ENCODE measurements around the gene CELF5.
"Not testable (repeated sequence)": the region's sequence is repeated elsewhere in the genome, so short reads cannot be mapped to it uniquely, and the experiment has no call there.

The CELF5 gene

DNA sequence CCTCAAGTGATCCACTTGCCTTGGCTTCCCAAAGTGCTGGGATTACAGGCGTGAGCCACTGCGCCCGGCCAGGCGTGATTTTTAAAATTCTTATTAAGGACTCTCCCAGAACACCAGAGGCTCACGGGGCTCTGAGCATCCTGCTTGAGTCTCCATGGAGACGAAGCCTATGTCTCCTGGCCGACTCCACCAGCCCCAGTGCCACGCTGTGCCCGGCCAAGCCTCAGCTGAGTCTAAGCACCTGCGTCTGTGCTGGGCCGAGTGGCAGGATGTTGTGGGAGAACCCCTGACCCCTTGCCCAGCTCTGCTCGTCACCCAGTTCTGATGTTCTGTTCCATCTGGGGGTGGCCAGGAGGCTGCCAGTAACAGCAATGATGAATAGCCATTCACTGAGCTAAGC lies 3.9 kb upstream of the CELF5 start:
- H3K36me3 ChIP-seq (ENCODE audit: control insufficient read depth in 2 of 2, insufficient read depth in 1 of 2, low read length in 2 of 2): peaks cover 0 to 3% of the 10 kb centered on the region in 2 experiments; a peak in 2 of 3 replicates

DNA sequence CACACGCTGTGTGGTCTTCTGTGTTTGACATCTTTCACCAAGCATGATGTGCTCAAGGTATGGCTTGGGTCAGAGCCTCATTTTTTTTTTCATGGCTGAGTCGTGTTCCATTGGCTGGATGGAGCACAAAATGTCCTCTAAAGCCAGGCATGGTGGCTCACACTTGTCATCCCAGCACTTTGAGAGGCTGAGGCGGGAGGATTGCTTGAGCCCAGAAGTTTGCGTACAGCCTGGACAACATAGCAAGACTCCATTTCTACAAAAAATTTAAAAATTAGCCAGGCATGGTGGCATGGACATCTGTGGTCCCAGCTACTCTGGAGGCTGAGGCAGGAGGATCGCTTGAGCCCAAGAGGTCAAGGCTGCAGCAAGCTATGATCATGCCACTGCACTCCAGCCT lies 2.9 kb upstream of the CELF5 start:
- H3K4me1 ChIP-seq (ENCODE audit: control insufficient read depth, insufficient read depth, low read length); H3K27ac ChIP-seq (ENCODE audit: extremely low read depth, low read depth, low read length); H3K9me3 ChIP-seq (ENCODE audit: control insufficient read depth, insufficient read depth, low read depth, low read length); H3K36me3 ChIP-seq (ENCODE audit: control insufficient read depth in 2 of 2, insufficient read depth in 1 of 2, low read length in 2 of 2); H3K4me3 ChIP-seq (ENCODE audit: low read depth, low read length); POLR2A ChIA-PET: not testable (repeated sequence)
- TF ChIP-seq ZNF121 (tag by site-specific recombination; IDR thresholded peaks at IDR 0.05) (peak; percentile 63; the same call in 1 of the 2 replicates), ZNF146 (tag by site-specific recombination; IDR thresholded peaks at IDR 0.05) (peak; percentile 20; the same call in 1 of the 2 replicates)
- CTCF ChIA-PET: interaction anchor here (0.6 to 0.7 kb wide), 2 partner anchors 58 to 83 kb away, joined by 3 read pairs; no protein-coding TSS in a partner anchor

More for the DNA sequence above, 3.9 kb upstream of the CELF5 start:
- CTCF ChIA-PET: no interaction called here
- TF ChIP-seq, protein P1, sequence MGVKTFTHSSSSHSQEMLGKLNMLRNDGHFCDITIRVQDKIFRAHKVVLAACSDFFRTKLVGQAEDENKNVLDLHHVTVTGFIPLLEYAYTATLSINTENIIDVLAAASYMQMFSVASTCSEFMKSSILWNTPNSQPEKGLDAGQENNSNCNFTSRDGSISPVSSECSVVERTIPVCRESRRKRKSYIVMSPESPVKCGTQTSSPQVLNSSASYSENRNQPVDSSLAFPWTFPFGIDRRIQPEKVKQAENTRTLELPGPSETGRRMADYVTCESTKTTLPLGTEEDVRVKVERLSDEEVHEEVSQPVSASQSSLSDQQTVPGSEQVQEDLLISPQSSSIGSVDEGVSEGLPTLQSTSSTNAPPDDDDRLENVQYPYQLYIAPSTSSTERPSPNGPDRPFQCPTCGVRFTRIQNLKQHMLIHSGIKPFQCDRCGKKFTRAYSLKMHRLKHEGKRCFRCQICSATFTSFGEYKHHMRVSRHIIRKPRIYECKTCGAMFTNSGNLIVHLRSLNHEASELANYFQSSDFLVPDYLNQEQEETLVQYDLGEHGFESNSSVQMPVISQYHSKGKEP (tag by site-specific recombination; IDR thresholded peaks at IDR 0.05): no peak
- TF ChIP-seq KLF7 (tag by site-specific recombination; IDR thresholded peaks at IDR 0.05; ENCODE audit: borderline replicate concordance) (no peak), ZSCAN16 (tag by site-specific recombination; IDR thresholded peaks at IDR 0.05) (no peak), ZNF221 (tag by site-specific recombination; IDR thresholded peaks at IDR 0.05; ENCODE audit: borderline replicate concordance) (no peak), ZNF555 (tag by site-specific recombination; conservative IDR thresholded peaks at IDR 0.05) (no peak), PRDM1 (tag by site-specific recombination; IDR thresholded peaks at IDR 0.05) (no peak), ZNF501 (tag by site-specific recombination; IDR thresholded peaks at IDR 0.05) (no peak), SCRT1 (tag by site-specific recombination; IDR thresholded peaks at IDR 0.05; ENCODE audit: borderline replicate concordance) (no peak), ZNF621 (tag by site-specific recombination; IDR thresholded peaks at IDR 0.05) (no peak), ZNF610 (tag by site-specific recombination; IDR thresholded peaks at IDR 0.05; ENCODE audit: borderline replicate concordance) (no peak), MZF1 (tag by site-specific recombination; IDR thresholded peaks at IDR 0.05; ENCODE audit: borderline replicate concordance) (no peak), ZFP3 (tag by site-specific recombination; IDR thresholded peaks at IDR 0.05; ENCODE audit: low read depth) (no peak), ZNF174 (tag by site-specific recombination; IDR thresholded peaks at IDR 0.05) (no peak), ZNF707 (tag by site-specific recombination; IDR thresholded peaks at IDR 0.05) (no peak)
- TF ChIP-seq, protein P2, sequence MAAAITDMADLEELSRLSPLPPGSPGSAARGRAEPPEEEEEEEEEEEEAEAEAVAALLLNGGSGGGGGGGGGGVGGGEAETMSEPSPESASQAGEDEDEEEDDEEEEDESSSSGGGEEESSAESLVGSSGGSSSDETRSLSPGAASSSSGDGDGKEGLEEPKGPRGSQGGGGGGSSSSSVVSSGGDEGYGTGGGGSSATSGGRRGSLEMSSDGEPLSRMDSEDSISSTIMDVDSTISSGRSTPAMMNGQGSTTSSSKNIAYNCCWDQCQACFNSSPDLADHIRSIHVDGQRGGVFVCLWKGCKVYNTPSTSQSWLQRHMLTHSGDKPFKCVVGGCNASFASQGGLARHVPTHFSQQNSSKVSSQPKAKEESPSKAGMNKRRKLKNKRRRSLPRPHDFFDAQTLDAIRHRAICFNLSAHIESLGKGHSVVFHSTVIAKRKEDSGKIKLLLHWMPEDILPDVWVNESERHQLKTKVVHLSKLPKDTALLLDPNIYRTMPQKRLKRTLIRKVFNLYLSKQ (tag by site-specific recombination; IDR thresholded peaks at IDR 0.05; ENCODE audit: borderline replicate concordance): no peak
- TF ChIP-seq, protein P3, sequence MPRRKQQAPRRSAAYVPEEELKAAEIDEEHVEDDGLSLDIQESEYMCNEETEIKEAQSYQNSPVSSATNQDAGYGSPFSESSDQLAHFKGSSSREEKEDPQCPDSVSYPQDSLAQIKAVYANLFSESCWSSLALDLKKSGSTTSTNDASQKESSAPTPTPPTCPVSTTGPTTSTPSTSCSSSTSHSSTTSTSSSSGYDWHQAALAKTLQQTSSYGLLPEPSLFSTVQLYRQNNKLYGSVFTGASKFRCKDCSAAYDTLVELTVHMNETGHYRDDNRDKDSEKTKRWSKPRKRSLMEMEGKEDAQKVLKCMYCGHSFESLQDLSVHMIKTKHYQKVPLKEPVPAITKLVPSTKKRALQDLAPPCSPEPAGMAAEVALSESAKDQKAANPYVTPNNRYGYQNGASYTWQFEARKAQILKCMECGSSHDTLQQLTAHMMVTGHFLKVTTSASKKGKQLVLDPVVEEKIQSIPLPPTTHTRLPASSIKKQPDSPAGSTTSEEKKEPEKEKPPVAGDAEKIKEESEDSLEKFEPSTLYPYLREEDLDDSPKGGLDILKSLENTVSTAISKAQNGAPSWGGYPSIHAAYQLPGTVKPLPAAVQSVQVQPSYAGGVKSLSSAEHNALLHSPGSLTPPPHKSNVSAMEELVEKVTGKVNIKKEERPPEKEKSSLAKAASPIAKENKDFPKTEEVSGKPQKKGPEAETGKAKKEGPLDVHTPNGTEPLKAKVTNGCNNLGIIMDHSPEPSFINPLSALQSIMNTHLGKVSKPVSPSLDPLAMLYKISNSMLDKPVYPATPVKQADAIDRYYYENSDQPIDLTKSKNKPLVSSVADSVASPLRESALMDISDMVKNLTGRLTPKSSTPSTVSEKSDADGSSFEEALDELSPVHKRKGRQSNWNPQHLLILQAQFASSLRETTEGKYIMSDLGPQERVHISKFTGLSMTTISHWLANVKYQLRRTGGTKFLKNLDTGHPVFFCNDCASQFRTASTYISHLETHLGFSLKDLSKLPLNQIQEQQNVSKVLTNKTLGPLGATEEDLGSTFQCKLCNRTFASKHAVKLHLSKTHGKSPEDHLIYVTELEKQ (tag by site-specific recombination; IDR thresholded peaks at IDR 0.05; ENCODE audit: borderline replicate concordance): no peak
- TF ChIP-seq, protein P4, sequence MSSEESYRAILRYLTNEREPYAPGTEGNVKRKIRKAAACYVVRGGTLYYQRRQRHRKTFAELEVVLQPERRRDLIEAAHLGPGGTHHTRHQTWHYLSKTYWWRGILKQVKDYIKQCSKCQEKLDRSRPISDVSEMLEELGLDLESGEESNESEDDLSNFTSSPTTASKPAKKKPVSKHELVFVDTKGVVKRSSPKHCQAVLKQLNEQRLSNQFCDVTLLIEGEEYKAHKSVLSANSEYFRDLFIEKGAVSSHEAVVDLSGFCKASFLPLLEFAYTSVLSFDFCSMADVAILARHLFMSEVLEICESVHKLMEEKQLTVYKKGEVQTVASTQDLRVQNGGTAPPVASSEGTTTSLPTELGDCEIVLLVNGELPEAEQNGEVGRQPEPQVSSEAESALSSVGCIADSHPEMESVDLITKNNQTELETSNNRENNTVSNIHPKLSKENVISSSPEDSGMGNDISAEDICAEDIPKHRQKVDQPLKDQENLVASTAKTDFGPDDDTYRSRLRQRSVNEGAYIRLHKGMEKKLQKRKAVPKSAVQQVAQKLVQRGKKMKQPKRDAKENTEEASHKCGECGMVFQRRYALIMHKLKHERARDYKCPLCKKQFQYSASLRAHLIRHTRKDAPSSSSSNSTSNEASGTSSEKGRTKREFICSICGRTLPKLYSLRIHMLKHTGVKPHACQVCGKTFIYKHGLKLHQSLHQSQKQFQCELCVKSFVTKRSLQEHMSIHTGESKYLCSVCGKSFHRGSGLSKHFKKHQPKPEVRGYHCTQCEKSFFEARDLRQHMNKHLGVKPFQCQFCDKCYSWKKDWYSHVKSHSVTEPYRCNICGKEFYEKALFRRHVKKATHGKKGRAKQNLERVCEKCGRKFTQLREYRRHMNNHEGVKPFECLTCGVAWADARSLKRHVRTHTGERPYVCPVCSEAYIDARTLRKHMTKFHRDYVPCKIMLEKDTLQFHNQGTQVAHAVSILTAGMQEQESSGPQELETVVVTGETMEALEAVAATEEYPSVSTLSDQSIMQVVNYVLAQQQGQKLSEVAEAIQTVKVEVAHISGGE (tag by site-specific recombination; conservative IDR thresholded peaks at IDR 0.05; ENCODE audit: low read depth): no peak
- Histone ChIP-seq H3K27ac (ENCODE audit: extremely low read depth, low read depth, low read length) (no peak overlapping the region), H3K9me3 (ENCODE audit: control insufficient read depth, insufficient read depth, low read depth, low read length) (no peaks in the 10 kb centered on the region), H3K4me1 (ENCODE audit: control insufficient read depth, insufficient read depth, low read length) (no peaks in the 10 kb centered on the region), H3K4me3 (ENCODE audit: low read depth, low read length) (no peak overlapping the region)
- POLR2A ChIA-PET: no interaction called here
